Gastrocnemius medialis (tissue), 4 donors: ENCODE data around the gene CNKSR3. TPM values are rescaled to one million over a fixed set of nuclear protein-coding genes. Genes with fewer than 3 reads are reported as not detected.

Experiments used
- ATAC-seq, 2 donors: fragments of 150-250 bp; one replicate each; pipeline ENCODE4 v1.9.1; 2016
- DNase-seq, 2 donors: peaks; one replicate each; pipeline ENCODE4 v3.0.0-alpha.2; 2019
- H3K27ac ChIP-seq, 4 donors: fragments of 200-600 bp; sonication (generic); 1 replicate in 1 of 4; 2 replicates in 3 of 4; pipeline ENCODE4 v1.5.1; 2016 to 2018; ENCODE audit warnings: mild to moderate bottlenecking in 2 of 4, moderate library complexity in 1 of 4
- H3K27me3 ChIP-seq, 3 donors: fragments of 200-600 bp; sonication (generic) in 2 of 3; 1 replicate in 1 of 3; 2 replicates in 2 of 3; pipeline versions ENCODE4 v1.5.1 to v1.6.0; 2016 to 2019; ENCODE audit warnings: mild to moderate bottlenecking in 1 of 3, moderate library complexity in 1 of 3
- H3K36me3 ChIP-seq, 2 donors: fragments of 200-600 bp; sonication (generic) in 1 of 2; one replicate each; pipeline ENCODE4 v1.5.1; 2017 to 2018
- H3K4me1 ChIP-seq, 2 donors: fragments of 200-600 bp; sonication (generic) in 1 of 2; one replicate each; pipeline ENCODE4 v1.5.1; 2016 to 2017; ENCODE audit warnings: mild to moderate bottlenecking in 2 of 2
- H3K4me3 ChIP-seq, 4 donors: fragments of 200-600 bp; sonication (generic) in 3 of 4; 1 replicate in 1 of 4; 2 replicates in 3 of 4; pipeline ENCODE4 v1.5.1; 2016 to 2019; ENCODE audit warnings: mild to moderate bottlenecking in 2 of 4
- H3K9me3 ChIP-seq, 3 donors: fragments of 200-600 bp; sonication (generic) in 2 of 3; 1 replicate in 1 of 3; 2 replicates in 2 of 3; pipeline ENCODE4 v1.5.1; 2016 to 2019
- POLR2A ChIP-seq, 2 donors: fragments of 450-650 bp; IDR thresholded peaks; one replicate each; pipeline ENCODE4 v1.6.1; 2017; ENCODE audit warnings: antibody characterized with exemption in 2 of 2, mild to moderate bottlenecking in 2 of 2, moderate library complexity in 2 of 2
- in situ Hi-C, 4 donors: fragments of 200-750 bp; cut with MboI; loops; one replicate each; pipeline versions ENCODE4 v1.15.0 to v1.8.0; 2017; ENCODE audit warnings: low sequenced_read_pairs in 4 of 4
- intact Hi-C: fragments of 100-400 bp; cut with DNase I; formaldehyde crosslinking; loops from one replicate; pipeline ENCODE4 v1.15.1; 2023; ENCODE audit warnings: low total_unique reads
- total RNA-seq, 4 donors: library from RNA; depleted of rRNA; stranded (reverse); fragments of >200 nt; gene quantifications; one replicate each; pipeline versions ENCODE4 v1.1.0 to v1.2.3, GENCODE V29; 2016
- TF ChIP-seq, protein P1 (sequence below), 5 experiments: fragments of 450-650 bp in 3 of 5; fragments of 200-600 bp in 2 of 5; sonication (generic) in 2 of 5; IDR thresholded peaks in 4 of 5; conservative IDR thresholded peaks in 1 of 5; 1 replicate in 4 of 5; 2 replicates in 1 of 5; pipeline ENCODE4 v1.5.1; 2016 to 2019; ENCODE audit warnings: antibody characterized with exemption in 5 of 5, mild to moderate bottlenecking in 3 of 5, moderate library complexity in 3 of 5

The CNKSR3 gene
- total RNA-seq, 4 donors from 2014 or later: 0.70 to 4.6 (median 2.9) TPM

GRCh38 chr6:154511791-154512190 lies 1.3 kb upstream of the CNKSR3 start:
- no peak overlapping the region for H3K4me3 ChIP-seq
- H3K27me3 ChIP-seq: no peaks in the 10 kb centered on the region
- TF ChIP-seq, protein P1, sequence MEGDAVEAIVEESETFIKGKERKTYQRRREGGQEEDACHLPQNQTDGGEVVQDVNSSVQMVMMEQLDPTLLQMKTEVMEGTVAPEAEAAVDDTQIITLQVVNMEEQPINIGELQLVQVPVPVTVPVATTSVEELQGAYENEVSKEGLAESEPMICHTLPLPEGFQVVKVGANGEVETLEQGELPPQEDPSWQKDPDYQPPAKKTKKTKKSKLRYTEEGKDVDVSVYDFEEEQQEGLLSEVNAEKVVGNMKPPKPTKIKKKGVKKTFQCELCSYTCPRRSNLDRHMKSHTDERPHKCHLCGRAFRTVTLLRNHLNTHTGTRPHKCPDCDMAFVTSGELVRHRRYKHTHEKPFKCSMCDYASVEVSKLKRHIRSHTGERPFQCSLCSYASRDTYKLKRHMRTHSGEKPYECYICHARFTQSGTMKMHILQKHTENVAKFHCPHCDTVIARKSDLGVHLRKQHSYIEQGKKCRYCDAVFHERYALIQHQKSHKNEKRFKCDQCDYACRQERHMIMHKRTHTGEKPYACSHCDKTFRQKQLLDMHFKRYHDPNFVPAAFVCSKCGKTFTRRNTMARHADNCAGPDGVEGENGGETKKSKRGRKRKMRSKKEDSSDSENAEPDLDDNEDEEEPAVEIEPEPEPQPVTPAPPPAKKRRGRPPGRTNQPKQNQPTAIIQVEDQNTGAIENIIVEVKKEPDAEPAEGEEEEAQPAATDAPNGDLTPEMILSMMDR (IDR thresholded peaks at IDR 0.05 in 4 of 5, conservative IDR thresholded peaks at IDR 0.05 in 1 of 5): no peak
- no peak for TF ChIP-seq POLR2A (IDR thresholded peaks at IDR 0.05)
- H3K9me3 ChIP-seq: no peaks in the 10 kb centered on the region
- no peak for ATAC-seq
- DNase-seq: no peak
- H3K27ac ChIP-seq: peak overlapping the region in 1 of 4 donors; percentile 17
- in situ Hi-C loops: loop anchor here in 1 of 4 donors (25.0 kb wide), 1 partner anchor 99 kb away; no protein-coding TSS in a partner anchor
- no peaks in the 10 kb centered on the region for H3K36me3 ChIP-seq
- H3K4me1 ChIP-seq: peaks cover 12 to 23% of the 10 kb centered on the region in 2 donors
- intact Hi-C loops: loop anchor here (10.0 kb wide), 1 partner anchor 223 kb away; the partner anchor contains the start of gene SCAF8

GRCh38 chr6:154509421-154510143 lies 903 bp downstream of the CNKSR3 start:
- TF ChIP-seq, protein P1 (IDR thresholded peaks at IDR 0.05 in 4 of 5, conservative IDR thresholded peaks at IDR 0.05 in 1 of 5): no peak
- TF ChIP-seq POLR2A (IDR thresholded peaks at IDR 0.05): no peak
- ATAC-seq: peak; percentile 31 to 37
- Histone ChIP-seq H3K4me1 (peaks cover 12 to 18% of the 10 kb centered on the region in 2 donors), H3K9me3 (no peaks in the 10 kb centered on the region), H3K27ac (peak overlapping the region; percentile 79 to 90 (median 86)), H3K36me3 (no peaks in the 10 kb centered on the region), H3K27me3 (no peaks in the 10 kb centered on the region), H3K4me3 (peak overlapping the region; percentile 74 to 83 (median 78))
- intact Hi-C loops (loop anchor here (10.0 kb wide), 1 partner anchor 225 kb away; the partner anchor contains the start of gene SCAF8), in situ Hi-C loops (loop anchor here in 1 of 4 donors (25.0 kb wide), 1 partner anchor 97 kb away; no protein-coding TSS in a partner anchor)
- DNase-seq: peak; percentile 8 to 13

DNA sequence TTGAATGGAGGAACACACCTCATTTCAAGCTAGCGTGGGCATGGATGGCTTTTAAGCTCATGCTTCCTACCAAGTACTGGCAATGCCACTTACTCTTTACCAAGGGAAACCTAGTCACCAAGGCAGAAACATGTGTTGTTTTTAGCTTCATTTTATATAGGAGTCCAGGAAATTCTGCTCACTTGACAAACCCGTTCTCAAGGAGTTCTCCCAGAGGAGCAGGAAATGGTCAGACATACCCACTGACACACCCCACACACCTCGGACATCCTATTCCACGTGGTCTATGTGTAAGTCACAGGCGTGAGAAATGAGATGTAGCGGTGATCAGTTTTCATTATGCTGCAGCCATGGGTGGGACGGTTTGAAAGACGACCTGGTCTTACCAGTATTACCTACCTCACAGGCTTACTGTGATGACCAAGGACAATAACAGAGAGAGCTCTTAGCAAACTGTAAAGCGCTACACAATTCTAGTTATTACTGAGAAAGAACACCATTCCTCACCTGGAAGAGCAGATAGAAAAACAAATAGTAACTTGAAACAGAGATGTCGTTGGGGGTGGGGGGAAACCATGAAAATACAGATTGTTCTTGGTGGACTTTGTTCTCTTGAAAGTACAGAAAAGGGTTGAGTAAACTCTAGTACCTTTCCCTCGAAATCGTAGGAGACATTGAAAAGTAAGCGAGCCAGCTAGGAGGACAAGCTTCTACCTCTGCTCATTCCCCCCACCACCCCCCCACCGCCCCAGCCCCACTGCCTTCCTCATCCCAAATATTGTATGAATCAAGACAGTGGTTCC lies 1.7 kb downstream of the CNKSR3 start:
- DNase-seq (no peak), ATAC-seq (no peak)
- in situ Hi-C loops (loop anchor here in 1 of 4 donors (25.0 kb wide), 1 partner anchor 96 kb away; no protein-coding TSS in a partner anchor), intact Hi-C loops (no loop called here)
- no peak for TF ChIP-seq POLR2A (IDR thresholded peaks at IDR 0.05)
- TF ChIP-seq, protein P1 (IDR thresholded peaks at IDR 0.05 in 4 of 5, conservative IDR thresholded peaks at IDR 0.05 in 1 of 5): no peak
- Histone ChIP-seq H3K4me3 (peak overlapping the region; percentile 74 to 83 (median 78)), H3K27me3 (no peaks in the 10 kb centered on the region), H3K9me3 (no peaks in the 10 kb centered on the region), H3K36me3 (no peaks in the 10 kb centered on the region), H3K4me1 (peaks cover 12 to 18% of the 10 kb centered on the region in 2 donors), H3K27ac (peak overlapping the region; percentile 79 to 90 (median 86))

DNA sequence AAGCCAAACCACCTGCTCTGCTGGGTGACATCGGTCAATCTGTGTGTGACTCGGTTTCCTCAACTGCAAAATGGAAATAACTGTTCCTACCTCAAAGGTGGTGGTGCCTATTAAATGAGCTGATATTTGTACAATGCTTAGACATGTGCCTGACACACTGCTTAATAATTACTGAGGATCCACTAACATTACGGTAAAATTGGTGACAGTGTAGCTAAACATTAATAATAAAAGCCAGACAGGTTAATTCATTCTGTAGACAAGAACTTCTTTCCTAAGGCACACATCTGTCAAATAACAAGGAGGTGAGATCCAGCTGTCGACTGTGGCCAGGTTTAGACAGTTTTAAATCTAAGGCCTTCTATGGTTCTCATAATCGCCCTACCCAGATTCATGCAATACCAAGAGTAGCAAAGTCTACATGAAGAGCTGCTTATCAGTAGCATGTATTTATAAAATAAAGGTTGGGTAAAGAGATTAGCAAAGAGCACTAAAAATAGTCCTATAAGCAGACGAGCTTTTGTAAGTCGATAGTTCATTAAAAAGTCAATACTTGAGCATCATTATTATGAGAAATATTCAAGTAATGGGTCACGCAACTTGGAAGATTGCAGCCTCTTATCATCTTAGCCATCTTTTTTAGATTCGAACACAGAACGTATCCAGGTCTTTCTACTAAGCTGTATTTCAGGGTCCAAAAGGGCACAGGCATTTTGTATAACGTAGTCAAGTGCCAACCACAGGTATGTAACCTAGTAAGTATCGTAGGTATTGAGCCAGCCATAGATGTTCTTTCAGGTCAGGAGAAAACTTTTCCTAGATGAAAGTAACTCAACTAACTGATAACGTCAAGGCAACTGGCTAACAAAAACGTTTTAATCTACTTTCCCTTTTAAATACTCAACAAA lies 3.2 kb downstream of the CNKSR3 start:
- in situ Hi-C loops: loop anchor here in 1 of 4 donors (25.0 kb wide), 1 partner anchor 95 kb away; no protein-coding TSS in a partner anchor
- no peak for DNase-seq
- no peak for ATAC-seq
- no peak overlapping the region for H3K27ac ChIP-seq
- no peak for TF ChIP-seq POLR2A (IDR thresholded peaks at IDR 0.05)
- TF ChIP-seq, protein P1 (IDR thresholded peaks at IDR 0.05 in 4 of 5, conservative IDR thresholded peaks at IDR 0.05 in 1 of 5): no peak
- no peaks in the 10 kb centered on the region for H3K36me3 ChIP-seq
- no peak overlapping the region for H3K4me3 ChIP-seq
- no peaks in the 10 kb centered on the region for H3K27me3 ChIP-seq
- intact Hi-C loops: no loop called here
- no peaks in the 10 kb centered on the region for H3K9me3 ChIP-seq
- peaks cover 12 to 18% of the 10 kb centered on the region in 2 donors for H3K4me1 ChIP-seq
